Endothelial cell of hepatic sinusoid (primary cell): ENCODE results near the gene NRAP.

Source experiments
- in situ Hi-C: cut with HindIII; loops from 2 replicates; pipeline ENCODE4 v1.10.0; 2017; ENCODE audit warnings: low sequenced_read_pairs

Gene NRAP

GRCh38 chr10:113663908-113664307 lies at the start of gene NRAP:
Gene NRAP, minus strand, starts transcription at chr10:113664041. Its CDS starts 159 bp downstream, at chr10:113663882.
- in situ Hi-C loops: loop anchor here (10.0 kb wide), 1 partner anchor 71 kb away; no protein-coding TSS in a partner anchor

- in situ Hi-C loops: loop anchor here (10.0 kb wide), 1 partner anchor 159 kb away; the partner anchor contains the start of gene HABP2
Measured at GRCh38 chr10:113713640-113713982, 49.8 kb upstream of the NRAP start.

GRCh38 chr10:113712755-113713639 lies 49.2 kb upstream of the NRAP start:
- in situ Hi-C loops: loop anchor here (10.0 kb wide), 1 partner anchor 158 kb away; the partner anchor contains the start of gene HABP2

- in situ Hi-C loops: loop anchor here (10.0 kb wide), 1 partner anchor 157 kb away; the partner anchor contains the start of gene HABP2
Measured at GRCh38 chr10:113712024-113712423, 48.2 kb upstream of the NRAP start.

GRCh38 chr10:113711142-113711541 lies 47.3 kb upstream of the NRAP start:
- in situ Hi-C loops: loop anchor here (10.0 kb wide), 1 partner anchor 156 kb away; the partner anchor contains the start of gene HABP2

GRCh38 chr10:113709221-113709838 lies 45.5 kb upstream of the NRAP start:
- in situ Hi-C loops: no loop called here

GRCh38 chr10:113708640-113709039 lies 44.8 kb upstream of the NRAP start:
- in situ Hi-C loops: no loop called here

- in situ Hi-C loops: no loop called here
Measured at GRCh38 chr10:113706623-113707022, 42.8 kb upstream of the NRAP start.

GRCh38 chr10:113705344-113705652 lies 41.5 kb upstream of the NRAP start:
- in situ Hi-C loops: no loop called here

GRCh38 chr10:113704637-113705343 lies 40.9 kb upstream of the NRAP start:
- in situ Hi-C loops: no loop called here

GRCh38 chr10:113697595-113697994 lies 33.8 kb upstream of the NRAP start:
- in situ Hi-C loops: loop anchor here (10.0 kb wide), 1 partner anchor 77 kb away; no protein-coding TSS in a partner anchor

- in situ Hi-C loops: loop anchor here (10.0 kb wide), 1 partner anchor 79 kb away; no protein-coding TSS in a partner anchor
Measured at GRCh38 chr10:113695691-113696090, 31.9 kb upstream of the NRAP start.

- in situ Hi-C loops: loop anchor here (10.0 kb wide), 1 partner anchor 81 kb away; no protein-coding TSS in a partner anchor
Measured at GRCh38 chr10:113693348-113693747, 29.5 kb upstream of the NRAP start.

- in situ Hi-C loops: loop anchor here (10.0 kb wide), 1 partner anchor 83 kb away; no protein-coding TSS in a partner anchor
Measured at GRCh38 chr10:113692271-113692670, 28.4 kb upstream of the NRAP start.

GRCh38 chr10:113691381-113691780 lies 27.5 kb upstream of the NRAP start:
- in situ Hi-C loops: loop anchor here (10.0 kb wide), 1 partner anchor 83 kb away; no protein-coding TSS in a partner anchor

- in situ Hi-C loops: loop anchor here (10.0 kb wide), 1 partner anchor 84 kb away; no protein-coding TSS in a partner anchor
Measured at GRCh38 chr10:113690749-113691148, 26.9 kb upstream of the NRAP start.

- in situ Hi-C loops: no loop called here
Measured at GRCh38 chr10:113689574-113689973, 25.7 kb upstream of the NRAP start.

GRCh38 chr10:113689057-113689456 lies 25.2 kb upstream of the NRAP start:
- in situ Hi-C loops: no loop called here

- in situ Hi-C loops: no loop called here
Measured at GRCh38 chr10:113687037-113687436, 23.2 kb upstream of the NRAP start.

- in situ Hi-C loops: no loop called here
Measured at GRCh38 chr10:113686028-113686427, 22.2 kb upstream of the NRAP start.

GRCh38 chr10:113683300-113683699 lies 19.5 kb upstream of the NRAP start:
- in situ Hi-C loops: no loop called here
